Kidney tubule cell (primary cell): ENCODE results near the gene CHCHD1.
A peak's percentile ranks its signal among the peaks of the same experiment; 100 is the strongest.
"Not testable (repeated sequence)": the region's sequence is repeated elsewhere in the genome, so short reads cannot be mapped to it uniquely, and the experiment has no call there.

Experiments
- DNase-seq: peaks from one replicate; pipeline ENCODE4 v3.0.0-alpha.2; 2018; ENCODE audit warnings: low spot score

The CHCHD1 gene

DNA sequence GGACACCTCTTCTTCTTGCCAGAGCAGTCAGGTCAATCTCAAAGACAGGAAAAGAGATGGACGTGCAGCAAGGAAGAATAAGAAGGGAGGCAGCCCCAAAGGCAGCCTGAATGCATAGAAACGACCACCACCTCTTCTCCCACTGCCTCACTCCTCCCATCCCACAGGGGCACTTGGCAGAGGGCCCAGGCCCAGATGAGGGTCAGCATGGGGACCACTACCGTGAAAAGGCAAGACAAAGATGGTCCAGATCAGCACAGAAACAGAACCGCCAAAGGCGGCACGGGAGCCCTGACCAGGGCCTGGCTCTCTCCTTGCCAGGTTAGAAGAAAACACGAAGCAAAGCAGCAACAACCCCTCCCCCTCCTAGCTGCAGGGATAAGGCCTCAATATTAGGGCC lies 31.5 kb downstream of the CHCHD1 start:
- no peak for DNase-seq

DNA sequence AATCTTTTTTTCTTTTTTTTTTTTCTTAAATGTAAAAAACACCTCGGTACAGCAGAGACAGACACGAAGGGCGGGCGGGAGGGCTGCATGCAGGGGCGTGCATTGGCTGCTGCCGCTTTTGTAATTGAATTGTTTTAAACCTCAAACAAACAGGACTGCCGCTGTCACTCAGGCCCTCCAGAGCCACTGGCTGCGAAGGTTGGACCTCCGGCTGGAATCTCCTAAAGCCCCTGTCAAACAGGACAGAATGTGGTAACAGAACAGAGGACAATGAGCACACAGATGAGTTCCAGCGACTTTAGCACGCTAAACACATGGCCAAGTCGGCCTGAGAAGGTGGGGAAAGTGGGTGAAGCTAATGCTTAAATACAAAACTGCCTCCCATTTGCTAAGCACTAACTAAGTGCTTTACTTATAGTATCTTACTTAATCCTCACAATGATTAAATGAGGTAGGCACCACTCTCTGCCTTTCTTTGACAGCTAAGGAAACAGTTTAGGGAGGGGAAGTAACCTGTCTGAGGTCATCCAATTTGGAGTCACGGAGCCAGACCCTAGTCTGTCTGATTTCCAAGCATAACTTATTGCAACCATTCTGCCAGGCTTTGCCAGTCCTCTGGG lies 32.5 kb downstream of the CHCHD1 start:
- DNase-seq: no peak

DNA sequence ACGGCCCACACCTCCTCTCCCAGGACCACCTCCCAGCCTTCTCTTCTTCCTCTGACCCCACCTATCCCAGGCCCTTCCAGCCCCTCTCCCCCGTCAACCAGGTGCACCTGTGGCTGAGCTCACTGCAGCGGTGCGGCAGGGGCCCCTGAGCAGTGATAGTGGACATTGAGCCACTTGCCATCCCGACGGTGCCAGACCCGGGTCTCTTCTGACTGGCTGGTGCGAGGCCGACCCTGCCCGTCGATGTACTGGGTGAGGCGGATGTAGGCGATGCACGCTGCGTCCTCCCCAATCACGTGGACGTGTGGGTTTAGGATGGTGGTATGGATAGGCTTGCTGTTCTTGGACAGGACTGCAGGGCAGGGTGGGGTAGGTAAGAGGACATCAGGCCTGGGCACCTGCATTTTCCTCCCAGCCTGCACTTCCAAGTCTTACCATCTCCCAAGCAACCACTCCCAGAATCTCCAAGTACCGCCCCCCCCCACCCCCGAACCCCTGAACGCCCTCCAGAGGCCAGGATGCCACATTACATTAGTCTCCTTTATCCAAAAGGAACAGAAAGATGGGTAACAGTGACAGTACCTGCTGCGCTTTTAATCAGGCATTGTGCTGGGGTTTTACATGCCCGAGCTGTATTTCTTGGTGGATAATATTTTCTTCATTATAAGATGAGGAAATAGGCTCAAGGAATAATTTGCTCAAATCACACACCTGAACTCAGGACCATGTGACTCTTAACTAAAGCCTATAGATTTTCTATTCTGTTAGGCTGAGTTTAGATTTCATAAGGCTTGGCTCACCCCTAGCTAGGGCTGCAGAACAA lies 33.3 kb downstream of the CHCHD1 start:
- peak; percentile 21 for DNase-seq

DNA sequence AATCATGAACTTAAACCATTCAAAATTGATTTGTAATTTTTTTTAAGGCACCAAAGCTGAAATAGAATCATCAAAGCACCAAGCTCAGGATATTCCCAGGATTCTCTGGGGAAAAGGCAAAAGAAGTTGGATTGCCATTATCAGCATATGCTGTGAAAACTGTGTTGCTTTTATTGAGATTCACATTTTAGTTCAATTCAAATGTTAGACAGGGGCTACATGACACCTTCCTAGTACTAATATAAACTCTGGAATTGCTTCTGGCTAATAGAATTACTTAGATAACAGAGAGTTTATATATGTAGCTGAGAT lies 33.8 kb downstream of the CHCHD1 start:
- no peak for DNase-seq

DNA sequence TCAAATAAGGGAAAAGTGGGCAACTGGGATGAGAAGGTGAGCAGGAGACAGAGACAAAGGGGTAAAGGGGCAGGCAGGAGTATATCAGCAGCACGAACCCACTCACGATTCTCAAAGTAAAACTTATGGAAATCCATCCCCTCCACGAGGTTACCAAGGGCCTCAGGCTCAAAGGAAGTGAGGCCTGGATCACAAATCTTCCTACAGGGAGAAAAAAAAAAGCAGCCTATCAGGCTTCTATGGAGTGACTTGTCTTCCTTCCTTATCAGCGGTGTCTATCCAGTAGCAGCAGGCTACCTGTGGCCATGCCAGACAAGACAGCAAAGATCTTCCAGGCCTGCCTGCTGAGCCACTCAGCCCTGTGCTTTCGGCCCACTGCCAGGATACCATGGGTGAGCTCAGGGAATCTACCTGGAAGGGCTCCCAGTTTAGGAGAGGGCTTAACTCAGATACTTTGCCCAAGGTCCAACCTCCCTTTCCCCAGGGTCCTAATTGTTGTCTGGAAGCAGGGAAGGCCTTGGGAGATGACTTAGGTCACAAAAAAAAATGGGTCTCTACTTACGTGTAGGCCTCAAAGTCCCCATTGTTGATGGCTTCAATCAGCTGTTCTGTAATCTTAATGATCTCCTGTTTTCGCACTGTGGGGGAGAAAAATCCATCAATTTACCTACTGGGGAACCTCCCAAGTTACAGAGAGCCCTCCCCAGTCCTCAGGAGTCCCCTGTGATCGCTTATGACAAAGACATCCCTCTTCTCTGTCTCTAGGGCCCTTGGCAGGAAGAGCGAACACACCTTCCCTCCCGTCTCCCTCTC lies 35.3 kb downstream of the CHCHD1 start:
- DNase-seq: peak; percentile 42

DNA sequence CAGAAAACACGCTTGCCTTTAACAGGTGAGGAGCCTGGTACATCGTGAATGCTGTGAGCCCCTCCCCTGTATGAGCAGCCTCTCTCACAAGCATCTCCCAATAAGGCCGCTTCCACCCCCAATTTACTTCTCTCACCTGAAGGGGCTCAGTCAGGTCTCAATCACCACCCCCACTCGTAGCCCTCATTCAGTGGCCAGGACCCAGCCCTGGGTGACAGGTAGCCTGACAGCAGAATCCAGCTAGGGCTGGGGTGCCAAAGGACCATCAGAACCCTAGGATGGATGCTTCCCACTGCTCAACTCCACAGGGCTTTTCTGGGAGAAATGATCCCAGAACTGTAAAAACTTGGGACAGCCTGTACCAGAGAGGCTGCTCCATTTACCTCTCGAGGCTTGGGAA lies 36.0 kb downstream of the CHCHD1 start:
- no peak for DNase-seq

DNA sequence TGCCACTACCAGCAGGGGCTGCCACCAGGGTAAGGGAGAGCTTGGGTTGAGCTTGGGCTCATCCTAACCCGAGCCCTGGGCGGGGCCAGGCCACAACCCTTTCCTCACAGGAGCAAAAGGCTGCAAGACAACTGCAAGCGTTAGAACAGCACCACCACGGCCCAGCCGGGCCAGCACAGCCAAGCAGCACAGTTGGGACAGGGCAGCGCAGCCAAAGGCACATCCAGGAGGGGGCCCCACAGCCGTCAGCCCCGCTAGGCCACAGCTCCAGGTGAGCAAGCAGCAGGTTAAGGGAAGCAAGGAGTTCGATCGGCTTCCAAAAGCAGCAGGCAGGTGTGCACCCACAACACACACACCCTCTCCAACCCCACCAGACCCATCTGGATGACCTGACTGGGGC lies 36.6 kb downstream of the CHCHD1 start:
- no peak for DNase-seq

DNA sequence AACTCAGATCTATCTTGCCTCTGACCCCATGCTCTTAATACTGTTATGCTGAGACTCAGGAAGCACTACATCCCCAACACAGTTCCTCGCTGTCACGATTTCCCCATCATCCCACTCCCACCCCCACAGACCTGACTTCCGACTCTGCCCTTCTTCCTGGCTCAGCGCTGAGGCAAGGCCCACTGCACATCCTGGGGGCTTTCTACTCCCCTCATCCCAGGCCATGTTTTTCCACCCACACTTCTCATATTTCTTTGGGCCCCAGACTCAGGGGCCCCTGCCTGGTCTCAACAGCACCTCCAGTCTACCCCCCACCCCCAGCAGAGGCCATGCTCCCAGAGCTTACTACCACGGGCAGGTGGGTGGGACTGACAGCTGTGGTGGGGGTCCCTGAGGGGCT lies 37.2 kb downstream of the CHCHD1 start:
- no peak for DNase-seq

DNA sequence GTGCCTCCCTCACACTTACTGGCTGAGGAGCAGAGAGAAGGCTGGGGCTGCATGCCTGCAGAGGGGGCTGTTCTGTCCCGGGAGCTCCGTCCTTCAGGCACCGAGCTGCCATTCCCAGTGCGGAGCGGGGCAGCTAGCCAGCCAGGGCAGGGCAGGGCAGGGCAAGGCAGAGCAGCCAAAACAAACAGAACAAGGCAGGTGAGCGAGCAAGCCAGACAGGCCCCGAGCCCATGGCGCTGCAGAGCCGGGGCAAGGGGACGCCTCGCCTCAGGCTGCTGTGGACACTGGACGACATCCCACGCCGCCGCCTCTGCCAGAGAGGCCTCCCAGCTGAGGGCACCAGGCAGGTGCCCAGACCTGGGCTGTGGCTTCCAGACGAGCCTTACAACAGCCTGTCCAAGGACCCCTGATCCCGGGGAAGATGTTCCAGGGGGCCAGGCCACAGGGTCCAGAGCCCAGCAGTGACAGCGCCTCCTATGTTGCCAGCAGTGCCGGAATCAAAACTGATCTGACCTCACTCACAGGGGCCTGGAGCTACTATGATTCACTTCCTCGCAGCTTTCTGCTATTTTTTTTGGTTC lies 37.8 kb downstream of the CHCHD1 start:
- peak; percentile 22 for DNase-seq

DNA sequence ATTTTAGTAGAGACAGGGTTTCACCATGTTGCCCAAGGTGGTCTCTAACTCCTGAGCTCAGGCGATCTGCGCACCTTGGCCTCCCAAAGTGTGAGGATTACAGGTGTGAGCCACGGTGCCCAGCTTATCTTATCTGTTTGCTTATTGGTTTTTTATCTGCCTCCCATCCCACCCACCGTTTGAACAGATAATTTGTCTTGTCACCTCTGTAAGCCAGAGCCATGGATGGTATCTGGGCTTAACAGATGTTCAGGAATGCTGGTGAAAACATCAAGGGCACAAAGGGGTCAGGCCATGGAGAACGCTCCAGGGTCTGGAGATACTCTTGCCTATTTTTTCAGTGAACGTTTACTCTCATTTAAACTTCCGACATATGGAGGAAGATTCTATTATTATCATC lies 41.5 kb downstream of the CHCHD1 start:
- DNase-seq: no peak

DNA sequence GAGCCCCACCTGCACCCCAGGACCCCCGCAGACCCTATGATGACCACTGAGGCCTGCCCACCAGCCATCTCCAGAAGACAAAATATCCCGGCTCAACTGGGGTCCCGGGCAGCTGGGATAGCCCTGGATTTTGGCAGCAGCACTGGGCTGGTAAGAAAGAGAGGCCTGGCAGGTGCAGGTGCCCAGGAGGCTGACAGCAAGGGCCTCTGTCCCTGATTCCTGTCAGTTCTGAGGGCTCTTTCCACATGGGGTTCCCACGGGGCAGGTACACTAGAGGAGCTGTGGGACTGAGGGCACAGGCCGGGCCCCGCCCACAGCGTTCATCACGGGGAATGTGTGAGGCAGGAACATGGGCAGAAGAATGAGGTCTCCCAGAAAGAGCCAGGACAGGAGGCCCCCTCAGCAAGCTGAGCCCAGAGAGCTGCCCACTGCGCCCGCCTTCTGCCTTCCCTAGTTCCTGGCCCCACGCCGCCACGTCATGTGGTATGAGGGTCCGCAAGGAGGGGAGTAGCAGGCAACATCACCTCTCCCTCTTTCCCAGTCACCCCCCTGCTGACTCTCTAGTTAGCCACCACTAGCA lies 42.4 kb downstream of the CHCHD1 start:
- DNase-seq: no peak

DNA sequence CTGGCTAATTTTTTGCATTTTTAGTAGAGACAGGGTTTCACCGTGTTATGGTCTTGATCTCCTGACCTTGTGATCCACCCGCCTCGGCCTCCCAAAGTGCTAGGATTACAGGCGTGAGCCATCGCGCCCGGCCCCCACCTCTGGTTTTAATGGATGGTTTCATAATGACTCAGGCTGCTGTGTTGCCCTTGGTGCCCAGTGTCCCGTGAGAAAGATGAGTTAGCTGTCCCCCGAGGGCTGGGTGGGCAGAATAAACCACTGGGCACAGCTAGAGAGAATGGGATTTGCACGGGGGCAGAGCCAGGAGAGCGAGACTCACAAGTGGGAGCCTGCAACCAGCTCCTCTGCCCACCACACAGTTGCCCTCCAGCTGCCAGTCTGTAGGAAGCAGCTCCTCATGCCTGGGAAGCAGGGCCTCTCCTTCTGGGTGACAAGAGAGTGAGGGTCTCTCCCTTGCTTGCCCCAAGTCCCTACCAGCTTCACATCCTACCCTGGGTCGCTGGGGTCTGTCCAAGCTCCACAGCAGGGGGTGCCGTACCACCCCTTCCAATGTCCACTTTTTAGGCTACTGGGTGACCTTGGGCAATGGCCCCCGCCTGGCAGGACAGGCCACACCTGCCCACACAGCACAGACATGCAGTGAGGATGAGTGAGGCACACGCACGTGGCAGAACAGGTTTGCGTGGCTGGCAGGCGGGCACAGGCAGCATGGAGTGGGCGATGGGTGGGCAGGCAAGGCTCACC lies 45.7 kb downstream of the CHCHD1 start:
- DNase-seq: peak; percentile 76

DNA sequence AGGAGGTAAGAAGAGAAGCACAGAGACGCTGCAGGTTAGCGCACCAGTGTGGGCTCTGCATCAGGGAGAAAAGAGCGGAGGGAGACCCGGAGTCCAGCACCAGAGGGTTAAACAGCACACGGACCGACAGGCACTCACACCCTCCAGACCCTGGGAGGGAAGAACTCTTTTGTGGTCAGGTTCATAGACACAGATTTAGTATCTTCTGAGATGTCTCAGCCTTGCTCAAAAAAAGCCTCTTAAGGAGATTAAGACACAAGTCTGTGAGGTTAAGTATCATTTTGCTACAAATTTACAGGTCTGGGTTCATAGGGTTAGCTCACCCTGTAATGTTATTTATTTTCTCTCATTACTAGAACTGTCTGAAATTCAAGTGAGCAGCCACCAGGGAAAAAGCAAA lies 46.3 kb downstream of the CHCHD1 start:
- DNase-seq: no peak

DNA sequence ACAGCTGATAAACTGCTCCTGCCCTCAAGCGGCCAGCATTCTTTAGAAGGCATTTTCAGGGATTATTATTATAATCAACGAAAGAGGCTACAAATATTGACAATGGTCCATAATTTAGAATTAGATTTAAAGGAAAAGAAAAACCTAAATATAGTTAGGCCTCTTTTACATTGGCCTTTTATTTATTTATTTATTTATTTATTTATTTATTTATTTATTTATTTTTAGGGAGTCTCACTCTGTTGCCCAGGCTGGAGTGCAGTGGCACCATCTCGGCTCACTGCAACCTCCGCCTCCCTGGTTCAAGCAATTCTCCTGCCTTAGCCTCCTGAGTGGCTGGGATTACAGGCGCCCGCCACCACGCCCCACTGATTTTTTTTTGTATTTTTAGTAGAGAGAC lies 47.2 kb downstream of the CHCHD1 start:
- not testable (repeated sequence) for DNase-seq
